ENCODE results near the gene TFDP2. TPM values are rescaled to one million over a fixed set of nuclear protein-coding genes. Genes with fewer than 3 reads are reported as not detected.

The TFDP2 gene
- total RNA-seq, 4 donors from 2014 or later: 38.0 to 95.4 (median 65.4) TPM

DNA sequence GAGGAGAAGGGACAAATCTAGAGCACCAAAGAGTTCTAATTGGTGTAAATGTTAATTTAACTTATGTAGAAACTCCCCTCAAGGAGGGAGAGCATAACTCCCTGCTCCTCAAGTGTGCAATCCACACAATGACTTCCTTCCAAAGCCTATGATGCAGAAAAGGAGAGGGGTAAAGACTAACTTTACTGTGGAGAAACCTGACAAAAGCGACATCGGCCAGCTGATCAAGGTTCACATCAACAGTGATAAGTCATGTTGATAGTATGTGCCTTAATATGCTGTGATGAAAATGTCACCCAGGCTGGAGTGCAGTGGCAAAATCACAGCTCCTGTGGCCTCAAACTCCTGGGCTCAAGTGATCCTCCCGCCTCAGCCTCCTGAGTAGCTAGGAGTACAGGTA is 76.5 kb downstream of the TFDP2 start:
- TF ChIP-seq POLR2A (IDR thresholded peaks at IDR 0.05) (peak in 1 of 2 donors; percentile 35), CTCF (IDR thresholded peaks at IDR 0.05) (no peak)
- H3K9me3 ChIP-seq: no peaks in the 10 kb centered on the region
- no peaks in the 10 kb centered on the region for H3K36me3 ChIP-seq
- DNase-seq: peak in 1 of 3 donors; percentile 68
- H3K4me1 ChIP-seq: peaks cover 0 to 15% (median 0%) of the 10 kb centered on the region in 4 donors
- H3K27ac ChIP-seq: peak overlapping the region in 3 of 4 donors; percentile 48 to 82 (median 74)
- H3K27me3 ChIP-seq: no peaks in the 10 kb centered on the region
- H3K4me3 ChIP-seq: no peak overlapping the region

DNA sequence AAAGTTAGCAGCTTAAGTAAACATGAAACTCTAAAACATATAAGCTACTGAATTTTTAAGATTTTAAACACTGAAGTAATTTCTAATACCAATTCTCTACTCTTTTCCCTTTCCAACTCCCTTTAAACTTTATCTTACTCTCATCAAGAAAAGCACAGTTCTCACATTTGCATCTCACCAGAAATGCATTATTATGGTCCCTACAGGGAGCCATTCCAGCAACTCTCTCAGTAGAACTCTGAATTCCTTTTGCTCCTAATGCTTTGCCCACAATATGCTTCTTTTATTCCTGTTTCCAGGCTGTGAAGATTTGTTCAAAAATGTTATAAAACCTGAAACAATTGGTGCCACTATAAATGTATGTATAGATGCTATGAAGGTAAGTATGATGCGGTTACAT is 83.4 kb downstream of the TFDP2 start:
- H3K9me3 ChIP-seq: no peaks in the 10 kb centered on the region
- TF ChIP-seq CTCF (IDR thresholded peaks at IDR 0.05) (no peak), POLR2A (IDR thresholded peaks at IDR 0.05) (no peak)
- no peak for DNase-seq
- H3K4me3 ChIP-seq: no peak overlapping the region
- H3K27me3 ChIP-seq: no peaks in the 10 kb centered on the region
- H3K27ac ChIP-seq: no peak overlapping the region
- no peaks in the 10 kb centered on the region for H3K36me3 ChIP-seq
- no peaks in the 10 kb centered on the region for H3K4me1 ChIP-seq

DNA sequence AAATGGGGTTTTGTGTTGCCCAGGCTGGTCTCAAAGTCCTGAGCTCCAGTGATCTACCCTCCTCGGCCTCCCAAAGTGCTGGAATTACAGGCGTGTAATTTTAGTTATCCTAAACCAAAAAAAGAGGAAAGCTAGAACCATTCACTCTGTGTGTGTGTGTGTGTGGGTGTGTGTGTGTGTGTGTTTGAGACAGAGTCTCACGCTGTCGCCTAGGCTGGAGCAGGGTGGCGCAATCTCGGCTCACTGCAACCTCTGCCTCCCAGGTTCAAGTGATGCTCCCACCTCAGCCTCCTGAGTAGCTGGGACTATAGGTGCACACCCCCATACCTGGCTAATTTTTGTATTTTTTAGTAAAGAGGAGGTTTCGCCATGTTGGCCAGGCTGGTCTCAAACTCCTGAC is 84.0 kb downstream of the TFDP2 start:
- Histone ChIP-seq H3K4me3 (no peak overlapping the region), H3K27ac (no peak overlapping the region), H3K4me1 (no peaks in the 10 kb centered on the region), H3K36me3 (no peaks in the 10 kb centered on the region), H3K9me3 (no peaks in the 10 kb centered on the region), H3K27me3 (no peaks in the 10 kb centered on the region)
- DNase-seq: no peak
- TF ChIP-seq POLR2A (IDR thresholded peaks at IDR 0.05): no peak
- no peak for TF ChIP-seq CTCF (IDR thresholded peaks at IDR 0.05)

- Histone ChIP-seq H3K27me3 (no peaks in the 10 kb centered on the region), H3K4me3 (no peak overlapping the region), H3K27ac (no peak overlapping the region), H3K9me3 (no peaks in the 10 kb centered on the region), H3K4me1 (no peaks in the 10 kb centered on the region), H3K36me3 (no peaks in the 10 kb centered on the region)
- TF ChIP-seq POLR2A (IDR thresholded peaks at IDR 0.05) (no peak), CTCF (IDR thresholded peaks at IDR 0.05) (no peak)
- no peak for DNase-seq
These were observed 84.9 kb downstream of the TFDP2 start for GRCh38 chr3:142064454-142064853.

DNA sequence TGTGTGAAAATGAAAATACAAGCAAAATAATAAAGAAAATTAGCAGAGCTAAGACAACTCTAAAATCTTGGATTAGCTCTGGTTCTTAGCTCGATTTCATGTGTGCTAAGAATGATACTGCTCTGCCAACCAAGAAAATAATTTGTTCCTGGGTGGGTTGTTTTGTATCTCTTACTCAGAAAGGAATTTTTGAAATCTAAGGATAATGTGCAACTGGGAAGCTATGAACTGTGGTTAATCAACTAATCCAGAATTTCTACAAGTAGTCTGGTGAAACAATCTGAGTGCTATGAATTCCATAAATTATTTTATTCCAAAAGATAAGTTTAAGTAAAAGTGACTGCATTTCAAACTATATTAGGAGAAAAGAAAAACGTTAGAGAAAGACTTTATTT is 92.0 kb downstream of the TFDP2 start:
- Histone ChIP-seq H3K36me3 (no peaks in the 10 kb centered on the region), H3K4me3 (no peak overlapping the region), H3K4me1 (no peaks in the 10 kb centered on the region), H3K27ac (no peak overlapping the region), H3K9me3 (no peaks in the 10 kb centered on the region), H3K27me3 (no peaks in the 10 kb centered on the region)
- no peak for TF ChIP-seq POLR2A (IDR thresholded peaks at IDR 0.05)
- TF ChIP-seq CTCF (IDR thresholded peaks at IDR 0.05): no peak
- no peak for DNase-seq
